HEK293 (cell line): ENCODE data around the gene VPS51.
A peak's percentile ranks its signal among the peaks of the same experiment; 100 is the strongest.

ENCODE experiments used
- CTCF ChIA-PET: fragments of 350-600 bp; formaldehyde crosslinking; extraction: SDS; loops from one replicate; lab custom pipeline; 2021; ENCODE audit warnings: antibody characterized with exemption; lab: Yijun Ruan, JAX
- POLR2A ChIA-PET: fragments of 300-600 bp; formaldehyde crosslinking; extraction: SDS; loops from one replicate; lab custom pipeline; 2020; ENCODE audit warnings: antibody characterized with exemption, inconsistent platforms; lab: Yijun Ruan, JAX
- H3K27ac ChIP-seq: fragments of 200-500 bp; sonication (Bioruptor generic); 2 replicates; pipeline ENCODE4 v1.5.1; 2014; ENCODE audit warnings: low read depth, low read length, control low read depth, inconsistent platforms; ENCODE audit errors: extremely low read depth
- H3K36me3 ChIP-seq, 2 experiments: fragments of 200-500 bp in 1 of 2; sonication (Bioruptor generic) in 1 of 2; 1 replicate in 1 of 2; 2 replicates in 1 of 2; pipeline ENCODE4 v1.5.1; 2014 to 2017; ENCODE audit warnings: inconsistent platforms in 2 of 2, low read length in 2 of 2; ENCODE audit not compliant: control insufficient read depth in 2 of 2, insufficient read depth in 1 of 2
- H3K4me1 ChIP-seq: fragments of 200-500 bp; sonication (Bioruptor generic); 2 replicates; pipeline ENCODE4 v1.5.1; 2014; ENCODE audit warnings: mild to moderate bottlenecking, low read length, inconsistent platforms; ENCODE audit not compliant: control insufficient read depth, insufficient read depth
- H3K4me3 ChIP-seq: 2 replicates; pipeline ENCODE4 v1.5.1; 2011; ENCODE audit warnings: low read depth, mild to moderate bottlenecking, control low read depth, low read length, moderate library complexity
- H3K9me3 ChIP-seq: fragments of 200-500 bp; sonication (Bioruptor generic); 2 replicates; pipeline ENCODE4 v1.5.1; 2014; ENCODE audit warnings: low read depth, low read length, inconsistent platforms; ENCODE audit not compliant: control insufficient read depth, insufficient read depth
- BCL11A ChIP-seq: fragments of 450-650 bp; formaldehyde crosslinking; IDR thresholded peaks from 2 replicates; pipeline ENCODE4 v1.5.1; 2016; ENCODE audit warnings: low read depth, missing biosample characterization, missing genetic modification characterization
- PRDM2 ChIP-seq: fragments of 450-650 bp; formaldehyde crosslinking; IDR thresholded peaks from 2 replicates; pipeline ENCODE4 v1.5.1; 2016; ENCODE audit warnings: missing biosample characterization, missing genetic modification characterization, borderline replicate concordance
- PRDM4 ChIP-seq: fragments of 450-650 bp; formaldehyde crosslinking; IDR thresholded peaks from 2 replicates; pipeline ENCODE4 v1.5.1; 2017; ENCODE audit warnings: missing biosample characterization, missing genetic modification characterization
- SCRT1 ChIP-seq: fragments of 450-650 bp; formaldehyde crosslinking; IDR thresholded peaks from 2 replicates; pipeline ENCODE4 v1.5.1; 2016; ENCODE audit warnings: missing biosample characterization, missing genetic modification characterization, borderline replicate concordance
- SCRT2 ChIP-seq: fragments of 450-650 bp; formaldehyde crosslinking; IDR thresholded peaks from 2 replicates; pipeline ENCODE4 v1.5.1; 2016; ENCODE audit warnings: missing biosample characterization, missing genetic modification characterization
- WT1 ChIP-seq: fragments of 450-650 bp; formaldehyde crosslinking; IDR thresholded peaks from 2 replicates; pipeline ENCODE4 v1.5.1; 2016; ENCODE audit warnings: missing biosample characterization, missing genetic modification characterization
- ZBTB20 ChIP-seq: fragments of 450-650 bp; formaldehyde crosslinking; IDR thresholded peaks from 2 replicates; pipeline ENCODE4 v1.5.1; 2016; ENCODE audit warnings: missing biosample characterization, missing genetic modification characterization
- ZBTB49 ChIP-seq: fragments of 450-650 bp; formaldehyde crosslinking; IDR thresholded peaks from 2 replicates; pipeline ENCODE4 v1.5.1; 2016; ENCODE audit warnings: missing biosample characterization, missing genetic modification characterization, low read depth
- ZNF239 ChIP-seq: fragments of 450-650 bp; formaldehyde crosslinking; IDR thresholded peaks from 2 replicates; pipeline ENCODE4 v1.5.1; 2016; ENCODE audit warnings: missing biosample characterization, missing genetic modification characterization
- ZNF292 ChIP-seq: fragments of 450-650 bp; formaldehyde crosslinking; IDR thresholded peaks from 2 replicates; pipeline ENCODE4 v1.5.1; 2016; ENCODE audit warnings: low read depth, missing biosample characterization, missing genetic modification characterization, borderline replicate concordance
- ZNF426 ChIP-seq: fragments of 450-650 bp; formaldehyde crosslinking; IDR thresholded peaks from 2 replicates; pipeline ENCODE4 v1.5.1; 2017; ENCODE audit warnings: missing biosample characterization, missing genetic modification characterization, mild to moderate bottlenecking, inconsistent platforms, moderate library complexity
- ZNF596 ChIP-seq: fragments of 450-650 bp; IDR thresholded peaks from 2 replicates; pipeline ENCODE4 v1.5.0; 2018; ENCODE audit warnings: missing biosample characterization, mild to moderate bottlenecking, missing genetic modification characterization, moderate library complexity
- ZNF621 ChIP-seq: fragments of 450-650 bp; formaldehyde crosslinking; IDR thresholded peaks from 2 replicates; pipeline ENCODE4 v1.5.1; 2017; ENCODE audit warnings: missing biosample characterization, missing genetic modification characterization
- ZNF624 ChIP-seq: fragments of 450-650 bp; formaldehyde crosslinking; IDR thresholded peaks from 2 replicates; pipeline ENCODE4 v1.5.1; 2017; ENCODE audit warnings: missing biosample characterization, missing genetic modification characterization
- ZNF660 ChIP-seq: fragments of 450-650 bp; IDR thresholded peaks from 2 replicates; pipeline ENCODE4 v1.5.1; 2018; ENCODE audit warnings: missing biosample characterization, mild to moderate bottlenecking, missing genetic modification characterization
- ZNF692 ChIP-seq: fragments of 450-650 bp; formaldehyde crosslinking; IDR thresholded peaks from 2 replicates; pipeline ENCODE4 v1.5.1; 2016; ENCODE audit warnings: missing biosample characterization, missing genetic modification characterization
- ZNF777 ChIP-seq: fragments of 450-650 bp; formaldehyde crosslinking; IDR thresholded peaks from 2 replicates; pipeline ENCODE4 v1.5.1; 2017; ENCODE audit warnings: missing biosample characterization, missing genetic modification characterization, borderline replicate concordance
- ZSCAN23 ChIP-seq: fragments of 450-650 bp; formaldehyde crosslinking; IDR thresholded peaks from 2 replicates; pipeline ENCODE4 v1.5.1; 2016; ENCODE audit warnings: missing biosample characterization, missing genetic modification characterization

Gene VPS51

GRCh38 chr11:65095427-65095826, 587 bp upstream of the VPS51 start:
- Histone ChIP-seq H3K27ac (no peak overlapping the region), H3K4me1 (no peaks in the 10 kb centered on the region), H3K9me3 (no peaks in the 10 kb centered on the region), H3K4me3 (no peak overlapping the region; the same call in 1 of the 2 replicates), H3K36me3 (peaks cover 0 to 8% of the 10 kb centered on the region in 2 experiments; a peak in 2 of 3 replicates)
- ChIA-PET POLR2A (interaction anchor here (0.8 to 2.6 kb wide), 9 partner anchors 10 to 317 kb away, joined by 3 to 24 read pairs (median 5); partner anchors contain the start of genes ARL2, CDCA5, SAC3D1 and SF1), CTCF (interaction anchor here (1.8 kb wide), 1 partner anchor 15 kb away, joined by 8 read pairs; no protein-coding TSS in a partner anchor)
- TF ChIP-seq BCL11A (no peak), ZNF596 (tag by site-specific recombination) (no peak), ZNF624 (tag by site-specific recombination) (no peak), ZNF426 (tag by site-specific recombination) (no peak), ZNF692 (tag by site-specific recombination) (no peak), ZNF660 (tag by site-specific recombination) (no peak), ZBTB49 (no peak), PRDM4 (no peak), PRDM2 (tag by site-specific recombination) (no peak), ZNF292 (tag by site-specific recombination) (no peak), ZBTB20 (tag by site-specific recombination) (no peak)

GRCh38 chr11:65096926-65097325, 912 bp downstream of the VPS51 start:
- H3K4me1 ChIP-seq: peaks cover 7% of the 10 kb centered on the region
- H3K36me3 ChIP-seq: peaks cover 0 to 8% of the 10 kb centered on the region in 2 experiments; a peak in 2 of 3 replicates
- no peaks in the 10 kb centered on the region for H3K9me3 ChIP-seq
- ChIA-PET CTCF (interaction anchor here (0.5 to 8.8 kb wide), 5 partner anchors 15 to 218 kb away, joined by 3 to 110 read pairs (median 3); partner anchors contain the start of genes ARL2 and TM7SF2), POLR2A (interaction anchor here (1.2 to 2.6 kb wide), 10 partner anchors 11 to 318 kb away, joined by 4 to 24 read pairs (median 6); partner anchors contain the start of genes ARL2, CDCA5, FAU and MRPL49)
- no peak overlapping the region for H3K27ac ChIP-seq
- peak overlapping the region; percentile 61 for H3K4me3 ChIP-seq
- TF ChIP-seq SCRT1 (tag by site-specific recombination) (peak; percentile 73; the same call in 1 of the 2 replicates), ZNF621 (tag by site-specific recombination) (no peak), SCRT2 (tag by site-specific recombination) (0 out of 2 replicates have a peak, but pooled peaks have one; percentile 55), WT1 (tag by site-specific recombination) (no peak), ZNF239 (tag by site-specific recombination) (no peak), ZNF777 (tag by site-specific recombination) (no peak), ZSCAN23 (no peak)
